ENCODE data around the gene ZNF280A. TPM values are rescaled to one million over a fixed set of nuclear protein-coding genes. Genes with fewer than 3 reads are reported as not detected.
"Not testable (repeated sequence)": the region's sequence is repeated elsewhere in the genome, so short reads cannot be mapped to it uniquely, and the experiment has no call there.

ZNF280A gene
- total and polyA plus RNA-seq, 2 of the 8 experiments (the other 6 are each of a cell fraction or from before 2014, with no cell fraction given): 0.09 to 0.61 TPM

DNA sequence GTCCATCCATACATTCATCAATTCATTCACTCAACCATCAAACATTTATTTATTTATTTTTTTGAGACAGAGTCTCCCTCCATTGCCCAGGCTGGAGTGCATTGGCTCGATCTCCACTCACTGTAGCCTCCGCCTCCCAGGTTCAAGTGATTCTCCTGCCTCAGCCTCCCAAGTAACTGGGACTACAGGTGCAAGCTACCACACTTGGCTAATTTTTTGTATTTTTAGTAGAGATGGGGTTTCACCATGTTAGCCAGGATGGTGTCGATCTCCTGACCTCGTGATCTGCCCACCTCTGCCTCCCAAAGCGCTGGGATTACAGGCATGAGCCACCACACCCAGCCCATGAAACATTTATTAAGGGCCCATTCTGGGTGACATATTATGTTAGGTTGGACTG, 49.0 kb downstream of the ZNF280A start:
- H2AFZ ChIP-seq (ENCODE audit: low read length); H3K27ac ChIP-seq (ENCODE audit: low read depth, low read length); H3K56ac ChIP-seq (replicated peaks; ENCODE audit: insufficient read length, low read depth, low read length); H4K8ac ChIP-seq (ENCODE audit: extremely low read depth, insufficient read depth, low read length); H3K4me2 ChIP-seq (ENCODE audit: insufficient read depth in 1 of 2, low read depth in 2 of 2, low read length in 2 of 2); H2AK5ac ChIP-seq (ENCODE audit: low read depth, low read length); H3K23me2 ChIP-seq (ENCODE audit: low read depth, low read length); CTCF ChIA-PET (ENCODE audit: partially characterized antibody); H2BK12ac ChIP-seq (ENCODE audit: low read depth, low read length); H3K36me3 ChIP-seq (ENCODE audit: control insufficient read depth in 2 of 4, insufficient read depth in 4 of 4, low read length in 3 of 4); H3K9ac ChIP-seq (replicated peaks in 1 of 4; ENCODE audit: extremely low read depth in 1 of 4, low read depth in 3 of 4, low read length in 3 of 4); H3K79me2 ChIP-seq (ENCODE audit: control insufficient read depth in 1 of 2, insufficient read depth in 2 of 2, low read length in 2 of 2); H3K4me3 ChIP-seq (ENCODE audit: extremely low read depth in 1 of 4, insufficient read depth in 2 of 4, low read depth in 3 of 4, low read length in 4 of 4); H3K14ac ChIP-seq (ENCODE audit: insufficient read length); H3K18ac ChIP-seq (ENCODE audit: extremely low read depth, low read length); POLR2A ChIA-PET (ENCODE audit: partially characterized antibody); H4K20me1 ChIP-seq (replicated peaks in 1 of 2; ENCODE audit: control insufficient read depth in 1 of 2, insufficient read depth in 2 of 2, low read length in 2 of 2); H2BK120ac ChIP-seq (replicated peaks; ENCODE audit: low read depth, low read length); H3K4ac ChIP-seq (replicated peaks; ENCODE audit: insufficient read length, low read depth, low read length); H2BK20ac ChIP-seq (ENCODE audit: low read length); H2BK5ac ChIP-seq (ENCODE audit: low read depth, low read length); H3K23ac ChIP-seq (ENCODE audit: insufficient read length); DNase-seq (ENCODE audit: low read depth in 1 of 2, low spot score in 2 of 2); H2BK15ac ChIP-seq (ENCODE audit: low read length); H4K5ac ChIP-seq (ENCODE audit: insufficient read length, low read depth, low read length); FAIRE-seq; H4K91ac ChIP-seq (replicated peaks; ENCODE audit: insufficient read length, low read length); H3K79me1 ChIP-seq (ENCODE audit: low read depth, low read length); H3K4me1 ChIP-seq (replicated peaks in 1 of 4; ENCODE audit: control insufficient read depth in 3 of 4, insufficient read depth in 4 of 4, low read length in 3 of 4): not testable (repeated sequence)
- Histone ChIP-seq H3K9me3 (ENCODE audit: insufficient read depth in 2 of 2, low read depth in 1 of 2, low read length in 1 of 2) (peaks cover 6 to 11% of the 10 kb centered on the region in 2 experiments), H3K27me3 (replicated peaks in 1 of 4; ENCODE audit: control insufficient read depth in 3 of 4, extremely low read depth in 1 of 4, insufficient read depth in 3 of 4, low read length in 3 of 4) (peaks cover 1 to 18% (median 4%) of the 10 kb centered on the region in 4 experiments; a peak in 4 of 7 replicates)
- 74% methylated on average over 5 of the region's 5 CpGs; no CpG with 5 or more reads in 1 of the 2 experiments for WGBS, 2 experiments (ENCODE audit: extremely low coverage in 1 of 2, insufficient coverage in 1 of 2, insufficient read length in 1 of 2, insufficient replicate concordance in 2 of 2, low coverage in 1 of 2, low lambda C conversion rate in 2 of 2, missing lambda C conversion rate in 1 of 2)

All from H1 (cell line).